Activated naive CD4-positive, alpha-beta T cell (primary cell): ENCODE measurements around the gene ZBTB17.
A peak's percentile ranks its signal among the peaks of the same experiment; 100 is the strongest.

ENCODE experiments used
- DNase-seq, 4 experiments: peaks; one replicate each; lab custom pipeline; 2025; lab: John Stamatoyannopoulos, UW

Gene ZBTB17

GRCh38 chr1:15960808-15961207 lies 15.1 kb downstream of the ZBTB17 start:
- no peak for DNase-seq

- DNase-seq = no peak
These were observed 16.0 kb downstream of the ZBTB17 start for GRCh38 chr1:15959827-15960446.

- DNase-seq = no peak
These were observed 16.5 kb downstream of the ZBTB17 start for GRCh38 chr1:15959424-15959823.

GRCh38 chr1:15958793-15959192 lies 17.1 kb downstream of the ZBTB17 start:
- DNase-seq = no peak

GRCh38 chr1:15958111-15958510 lies 17.8 kb downstream of the ZBTB17 start:
- DNase-seq = no peak

- no peak for DNase-seq
These were observed 18.4 kb downstream of the ZBTB17 start for GRCh38 chr1:15957221-15958095.

- no peak for DNase-seq
These were observed 19.8 kb downstream of the ZBTB17 start for GRCh38 chr1:15956150-15956549.

GRCh38 chr1:15955552-15955951 lies 20.3 kb downstream of the ZBTB17 start:
- no peak for DNase-seq

GRCh38 chr1:15954316-15954715 lies 21.6 kb downstream of the ZBTB17 start:
- no peak for DNase-seq

- no peak for DNase-seq
These were observed 22.1 kb downstream of the ZBTB17 start for GRCh38 chr1:15953791-15954241.

- DNase-seq = no peak
These were observed 22.6 kb downstream of the ZBTB17 start for GRCh38 chr1:15953294-15953771.

GRCh38 chr1:15952317-15953258 lies 23.3 kb downstream of the ZBTB17 start:
- no peak for DNase-seq

GRCh38 chr1:15951341-15952153 lies 24.4 kb downstream of the ZBTB17 start:
- no peak for DNase-seq

GRCh38 chr1:15950763-15951295 lies 25.1 kb downstream of the ZBTB17 start:
- DNase-seq = peak in 2 of 4 experiments; percentile 29 to 41

GRCh38 chr1:15950302-15950701 lies 25.6 kb downstream of the ZBTB17 start:
- no peak for DNase-seq

GRCh38 chr1:15949453-15950245 lies 26.3 kb downstream of the ZBTB17 start:
- peak; percentile 14 to 53 (median 24) for DNase-seq

GRCh38 chr1:15948595-15949452 lies 27.1 kb downstream of the ZBTB17 start:
- DNase-seq = no peak

GRCh38 chr1:15948091-15948591 lies 27.8 kb downstream of the ZBTB17 start:
- DNase-seq = no peak
